Measurements from ENCODE around the gene OXCT1. TPM values are rescaled to one million over a fixed set of nuclear protein-coding genes. Genes with fewer than 3 reads are reported as not detected.

Gene OXCT1
- total and polyA plus RNA-seq, 2 of the 13 experiments (the other 11 are each of a cell fraction or from before 2014, with no cell fraction given): 0.92 to 4.7 TPM

GRCh38 chr5:41903892-41904799, 33.9 kb upstream of the OXCT1 start, which contains the start of gene RIMOC1 (continued):
- TF ChIP-seq ZBTB2 (CRISPR knock-in tag; IDR thresholded peaks at IDR 0.05; ENCODE audit: low read depth) (no peak; the same call in 1 of the 2 replicates), DZIP1 (CRISPR knock-in tag; IDR thresholded peaks at IDR 0.05) (peak; percentile 80; the same call in 1 of the 2 replicates), THAP9 (CRISPR knock-in tag; IDR thresholded peaks at IDR 0.05; ENCODE audit: borderline replicate concordance) (peak; percentile 90), ATM (IDR thresholded peaks at IDR 0.05; ENCODE audit: borderline replicate concordance) (no peak), BCL3 (CRISPR knock-in tag; IDR thresholded peaks at IDR 0.05) (no peak), YEATS4 (CRISPR knock-in tag; IDR thresholded peaks at IDR 0.05; ENCODE audit: borderline replicate concordance) (peak; percentile 97), HMGA1 (CRISPR knock-in tag; conservative IDR thresholded peaks at IDR 0.05) (no peak), FOXK2 (IDR thresholded peaks at IDR 0.05) (no peak), SMARCE1 (IDR thresholded peaks at IDR 0.05; ENCODE audit: borderline replicate concordance) (no peak), CENPT (CRISPR knock-in tag; IDR thresholded peaks at IDR 0.05; ENCODE audit: low read depth) (0 out of 2 replicates have a peak, but pooled peaks have one; percentile 61), KDM3A (CRISPR knock-in tag; IDR thresholded peaks at IDR 0.05; ENCODE audit: low read depth) (peak; percentile 77; the same call in 1 of the 2 replicates), GMEB1 (CRISPR knock-in tag; IDR thresholded peaks at IDR 0.05; ENCODE audit: borderline replicate concordance) (peak; percentile 79), FOSL2 (CRISPR knock-in tag; IDR thresholded peaks at IDR 0.05) (peak; percentile 22), SALL1 (CRISPR knock-in tag; IDR thresholded peaks at IDR 0.05) (peak; percentile 93), ZNF841 (CRISPR knock-in tag; IDR thresholded peaks at IDR 0.05; ENCODE audit: borderline replicate concordance) (no peak), HNRNPK (IDR thresholded peaks at IDR 0.05; ENCODE audit: low read depth, low read length, poor library complexity, severe bottlenecking) (no peak), SP4 (CRISPR knock-in tag; IDR thresholded peaks at IDR 0.05) (peak; percentile 87), HNRNPH1 (optimal IDR thresholded peaks at IDR 0.05; ENCODE audit: low read depth, low read length) (peak; percentile 29)
